Measurements from ENCODE around the gene SLC6A16. TPM values are rescaled to one million over a fixed set of nuclear protein-coding genes. Genes with fewer than 3 reads are reported as not detected.
"Not testable (repeated sequence)": the region's sequence is repeated elsewhere in the genome, so short reads cannot be mapped to it uniquely, and the experiment has no call there.

SLC6A16 gene
- total RNA-seq, 1 experiment from 2014 or later, result 3.7 TPM

DNA sequence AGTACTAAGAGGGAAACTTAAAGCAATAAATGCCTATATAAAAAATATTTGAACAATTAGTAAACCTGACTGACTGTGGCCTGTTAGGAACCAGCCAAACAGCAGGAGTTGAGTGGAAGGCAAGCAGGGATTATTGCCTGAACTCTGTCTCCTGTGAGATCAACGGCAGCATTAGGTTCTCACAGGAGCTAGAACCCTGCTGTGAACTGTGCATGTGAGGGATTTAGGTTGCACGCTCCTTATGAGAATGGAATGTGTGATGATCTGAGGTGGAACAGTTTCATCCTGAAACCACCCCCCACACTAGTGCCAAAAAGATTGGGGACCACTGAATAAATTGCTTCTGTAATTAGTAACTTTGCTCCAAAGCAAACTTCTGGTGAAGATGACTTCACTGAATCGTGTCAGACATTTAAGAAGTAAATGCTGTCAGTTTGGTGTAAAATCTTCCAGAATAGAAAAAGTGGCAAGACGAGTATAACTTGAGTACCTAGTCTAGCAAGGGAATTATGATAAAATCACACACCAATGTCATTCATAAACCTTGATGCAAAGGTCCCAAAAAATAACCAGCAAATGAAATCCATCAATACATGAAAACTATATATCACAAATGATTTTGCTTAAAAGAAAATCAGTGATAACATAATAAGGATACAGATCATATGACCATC, 53.8 kb downstream of the SLC6A16 start:
- no TSS peak for BruUV-seq (replicated peaks)
- TF ChIP-seq, protein P1, sequence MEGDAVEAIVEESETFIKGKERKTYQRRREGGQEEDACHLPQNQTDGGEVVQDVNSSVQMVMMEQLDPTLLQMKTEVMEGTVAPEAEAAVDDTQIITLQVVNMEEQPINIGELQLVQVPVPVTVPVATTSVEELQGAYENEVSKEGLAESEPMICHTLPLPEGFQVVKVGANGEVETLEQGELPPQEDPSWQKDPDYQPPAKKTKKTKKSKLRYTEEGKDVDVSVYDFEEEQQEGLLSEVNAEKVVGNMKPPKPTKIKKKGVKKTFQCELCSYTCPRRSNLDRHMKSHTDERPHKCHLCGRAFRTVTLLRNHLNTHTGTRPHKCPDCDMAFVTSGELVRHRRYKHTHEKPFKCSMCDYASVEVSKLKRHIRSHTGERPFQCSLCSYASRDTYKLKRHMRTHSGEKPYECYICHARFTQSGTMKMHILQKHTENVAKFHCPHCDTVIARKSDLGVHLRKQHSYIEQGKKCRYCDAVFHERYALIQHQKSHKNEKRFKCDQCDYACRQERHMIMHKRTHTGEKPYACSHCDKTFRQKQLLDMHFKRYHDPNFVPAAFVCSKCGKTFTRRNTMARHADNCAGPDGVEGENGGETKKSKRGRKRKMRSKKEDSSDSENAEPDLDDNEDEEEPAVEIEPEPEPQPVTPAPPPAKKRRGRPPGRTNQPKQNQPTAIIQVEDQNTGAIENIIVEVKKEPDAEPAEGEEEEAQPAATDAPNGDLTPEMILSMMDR (conservative IDR thresholded peaks at IDR 0.05; ENCODE audit: low read depth, low read length), result no peak
- TF ChIP-seq EZH2 (IDR thresholded peaks at IDR 0.05; ENCODE audit: borderline replicate concordance, low read depth, low read length, poor library complexity, severe bottlenecking), result no peak
- DNase-seq (ENCODE audit: low spot score), result no peak
- H3K36me3 ChIP-seq (ENCODE audit: insufficient read depth, low read length, poor library complexity, severe bottlenecking), result no peaks in the 10 kb centered on the region
- POLR2A ChIA-PET (ENCODE audit: low non-redundant PET), result no interaction called here
- peaks cover 10% of the 10 kb centered on the region for H3K9me3 ChIP-seq (ENCODE audit: low read depth, low read length, poor library complexity, severe bottlenecking)
- H3K27ac ChIP-seq (ENCODE audit: low read depth, low read length, poor library complexity, severe bottlenecking), result no peak overlapping the region
- H3K4me1 ChIP-seq (ENCODE audit: insufficient read depth, low read length, poor library complexity, severe bottlenecking), result no peaks in the 10 kb centered on the region
- intact Hi-C loops (cut with micrococcal nuclease; ENCODE audit: unreplicated experiment), result no loop called here
- CTCF ChIA-PET, result no interaction called here
- H3K27me3 ChIP-seq (replicated peaks; ENCODE audit: insufficient read depth, low read depth, low read length, poor library complexity), result no peaks in the 10 kb centered on the region
- no peak overlapping the region for H3K4me3 ChIP-seq (ENCODE audit: low read depth, low read length, poor library complexity, severe bottlenecking)

DNA sequence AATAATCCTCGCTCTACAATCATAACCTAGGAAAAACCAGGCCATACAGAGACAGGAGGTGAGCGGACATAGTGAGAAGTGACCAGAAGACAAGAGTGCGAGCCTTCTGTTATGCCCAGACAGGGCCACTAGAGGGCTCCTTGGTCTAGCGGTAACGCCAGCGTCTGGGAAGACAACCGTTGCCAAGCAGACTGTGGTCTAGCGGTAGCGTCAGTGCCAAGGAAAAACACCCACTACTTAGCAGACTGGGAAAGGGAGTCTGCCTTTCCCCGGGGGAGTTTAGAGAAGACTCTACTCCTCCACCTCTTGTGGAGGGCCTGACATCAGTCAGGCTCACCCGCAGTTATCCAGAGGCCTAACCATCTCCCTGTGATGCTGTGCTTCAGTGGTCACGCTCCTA, 58.6 kb downstream of the SLC6A16 start:
- peak; percentile 64 for DNase-seq (ENCODE audit: low spot score)

DNA sequence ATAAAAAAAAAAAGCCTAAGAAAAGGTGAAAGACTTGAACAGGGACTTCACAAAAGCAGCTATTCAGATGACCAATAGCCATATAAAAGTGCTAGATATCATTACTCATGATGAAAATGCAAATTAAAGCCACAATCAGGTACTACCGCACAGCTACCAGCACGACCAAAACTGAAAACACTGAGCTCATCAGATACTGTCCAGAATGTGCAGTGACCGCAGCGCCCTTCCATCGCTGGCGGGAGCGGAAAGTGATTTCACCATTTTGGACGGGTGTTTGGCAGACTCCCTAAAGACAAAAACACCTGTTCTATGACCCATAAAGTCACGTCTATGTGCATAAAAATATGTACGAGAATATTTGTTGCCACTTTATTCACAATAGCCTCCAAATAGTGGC, 60.7 kb downstream of the SLC6A16 start:
- H3K27ac ChIP-seq (ENCODE audit: low read depth, low read length, poor library complexity, severe bottlenecking), result no peak overlapping the region
- POLR2A ChIA-PET (ENCODE audit: low non-redundant PET), result interaction anchor here (0.5 kb wide), 1 partner anchor 32 kb away, joined by 5 read pairs; no protein-coding TSS in a partner anchor

More for the DNA sequence above, 58.6 kb downstream of the SLC6A16 start:
- H3K36me3 ChIP-seq (ENCODE audit: insufficient read depth, low read length, poor library complexity, severe bottlenecking); H3K27ac ChIP-seq (ENCODE audit: low read depth, low read length, poor library complexity, severe bottlenecking); POLR2A ChIA-PET (ENCODE audit: low non-redundant PET); BruUV-seq (replicated peaks); H3K4me3 ChIP-seq (ENCODE audit: low read depth, low read length, poor library complexity, severe bottlenecking); H3K27me3 ChIP-seq (replicated peaks; ENCODE audit: insufficient read depth, low read depth, low read length, poor library complexity); H3K4me1 ChIP-seq (ENCODE audit: insufficient read depth, low read length, poor library complexity, severe bottlenecking): not testable (repeated sequence)
- TF ChIP-seq, protein P1 (conservative IDR thresholded peaks at IDR 0.05; ENCODE audit: low read depth, low read length), result peak; percentile 62
- intact Hi-C loops (cut with micrococcal nuclease; ENCODE audit: unreplicated experiment), result loop anchor here (1.0 kb wide), 1 partner anchor 177 kb away; no protein-coding TSS in a partner anchor
- CTCF ChIA-PET, result interaction anchor here (0.6 to 1.0 kb wide), 4 partner anchors 12 to 304 kb away, joined by 3 to 5 read pairs (median 4); no protein-coding TSS in a partner anchor
- H3K9me3 ChIP-seq (ENCODE audit: low read depth, low read length, poor library complexity, severe bottlenecking), result peaks cover 31% of the 10 kb centered on the region

More for the DNA sequence above, 60.7 kb downstream of the SLC6A16 start:
- H3K27me3 ChIP-seq (replicated peaks; ENCODE audit: insufficient read depth, low read depth, low read length, poor library complexity), result no peaks in the 10 kb centered on the region
- DNase-seq (ENCODE audit: low spot score), result no peak
- H3K36me3 ChIP-seq (ENCODE audit: insufficient read depth, low read length, poor library complexity, severe bottlenecking), result no peaks in the 10 kb centered on the region
- CTCF ChIA-PET, result no interaction called here
- no peaks in the 10 kb centered on the region for H3K4me1 ChIP-seq (ENCODE audit: insufficient read depth, low read length, poor library complexity, severe bottlenecking)
- no TSS peak for BruUV-seq (replicated peaks)
- no peak overlapping the region for H3K4me3 ChIP-seq (ENCODE audit: low read depth, low read length, poor library complexity, severe bottlenecking)
- H3K9me3 ChIP-seq (ENCODE audit: low read depth, low read length, poor library complexity, severe bottlenecking), result peaks cover 35% of the 10 kb centered on the region
- no peak for TF ChIP-seq EZH2 (IDR thresholded peaks at IDR 0.05; ENCODE audit: borderline replicate concordance, low read depth, low read length, poor library complexity, severe bottlenecking)
- TF ChIP-seq, protein P1 (conservative IDR thresholded peaks at IDR 0.05; ENCODE audit: low read depth, low read length), result no peak
- intact Hi-C loops (cut with micrococcal nuclease; ENCODE audit: unreplicated experiment), result no loop called here
